Inflammatory macrophage (primary cell): ENCODE results near the gene USPL1.

Source experiments
- DNase-seq, 2 donors: peaks; one replicate each; pipeline ENCODE4 v3.0.0-alpha.2; 2020 to 2022

USPL1 gene

GRCh38 chr13:30664689-30665275 lies 47.1 kb downstream of the USPL1 start:
- DNase-seq, result peak; percentile 56 to 71

GRCh38 chr13:30665638-30666037 lies 47.9 kb downstream of the USPL1 start:
- no peak for DNase-seq

GRCh38 chr13:30666113-30666512 lies 48.4 kb downstream of the USPL1 start:
- DNase-seq, result no peak

- no peak for DNase-seq
Measured at GRCh38 chr13:30667014-30667413, 49.3 kb downstream of the USPL1 start.

GRCh38 chr13:30668312-30668711 lies 50.6 kb downstream of the USPL1 start:
- no peak for DNase-seq

- no peak for DNase-seq
Measured at GRCh38 chr13:30671271-30671815, 53.6 kb downstream of the USPL1 start.

GRCh38 chr13:30673669-30674521 lies 56.2 kb downstream of the USPL1 start:
- peak; percentile 92 to 95 for DNase-seq

GRCh38 chr13:30675717-30676116 lies 58.0 kb downstream of the USPL1 start:
- no peak for DNase-seq

GRCh38 chr13:30676672-30677071 lies 59.0 kb downstream of the USPL1 start:
- DNase-seq, result peak in 1 of 2 donors; percentile 14

- peak; percentile 56 to 59 for DNase-seq
Measured at GRCh38 chr13:30679483-30680330, 62.0 kb downstream of the USPL1 start.

- peak; percentile 88 to 89 for DNase-seq
Measured at GRCh38 chr13:30681843-30682242, 64.1 kb downstream of the USPL1 start.

- no peak for DNase-seq
Measured at GRCh38 chr13:30685320-30685859, 67.7 kb downstream of the USPL1 start.

- no peak for DNase-seq
Measured at GRCh38 chr13:30685987-30686386, 68.3 kb downstream of the USPL1 start.

GRCh38 chr13:30687601-30688000 lies 69.9 kb downstream of the USPL1 start:
- DNase-seq, result peak; percentile 61 to 87

GRCh38 chr13:30689752-30690151 lies 72.0 kb downstream of the USPL1 start:
- no peak for DNase-seq

GRCh38 chr13:30690282-30691188 lies 72.8 kb downstream of the USPL1 start:
- peak; percentile 84 to 88 for DNase-seq

GRCh38 chr13:30692113-30692512 lies 74.4 kb downstream of the USPL1 start:
- peak; percentile 53 to 61 for DNase-seq

GRCh38 chr13:30696278-30697176 lies 78.8 kb downstream of the USPL1 start:
- DNase-seq, result peak; percentile 80 to 83

GRCh38 chr13:30697177-30697953 lies 79.6 kb downstream of the USPL1 start:
- DNase-seq, result no peak

- DNase-seq, result no peak
Measured at GRCh38 chr13:30697996-30698401, 80.3 kb downstream of the USPL1 start.
